Measurements from ENCODE around the gene KCNG4.
A peak's percentile ranks its signal among the peaks of the same experiment; 100 is the strongest.

Gene KCNG4

DNA sequence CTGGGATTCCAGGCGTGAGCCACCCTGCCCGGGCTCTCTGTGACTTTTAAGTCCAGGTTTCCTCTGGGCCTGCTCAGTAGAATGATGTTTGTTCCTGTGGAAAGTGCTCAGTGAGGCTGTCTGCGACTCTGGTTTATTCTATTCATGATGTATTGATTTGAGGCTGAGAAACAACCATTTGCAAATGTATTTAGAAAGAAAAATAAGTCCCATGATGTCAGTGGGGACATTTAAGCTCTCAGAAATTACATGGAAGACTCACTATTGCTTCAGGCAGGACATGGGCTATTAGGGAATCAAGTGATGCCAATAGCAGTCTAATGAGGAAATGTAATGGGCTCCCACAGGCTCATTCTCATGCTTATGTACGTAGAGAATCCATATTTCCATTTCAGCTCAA lies 22.2 kb upstream of the KCNG4 start:
- no peak for DNase-seq

DNA sequence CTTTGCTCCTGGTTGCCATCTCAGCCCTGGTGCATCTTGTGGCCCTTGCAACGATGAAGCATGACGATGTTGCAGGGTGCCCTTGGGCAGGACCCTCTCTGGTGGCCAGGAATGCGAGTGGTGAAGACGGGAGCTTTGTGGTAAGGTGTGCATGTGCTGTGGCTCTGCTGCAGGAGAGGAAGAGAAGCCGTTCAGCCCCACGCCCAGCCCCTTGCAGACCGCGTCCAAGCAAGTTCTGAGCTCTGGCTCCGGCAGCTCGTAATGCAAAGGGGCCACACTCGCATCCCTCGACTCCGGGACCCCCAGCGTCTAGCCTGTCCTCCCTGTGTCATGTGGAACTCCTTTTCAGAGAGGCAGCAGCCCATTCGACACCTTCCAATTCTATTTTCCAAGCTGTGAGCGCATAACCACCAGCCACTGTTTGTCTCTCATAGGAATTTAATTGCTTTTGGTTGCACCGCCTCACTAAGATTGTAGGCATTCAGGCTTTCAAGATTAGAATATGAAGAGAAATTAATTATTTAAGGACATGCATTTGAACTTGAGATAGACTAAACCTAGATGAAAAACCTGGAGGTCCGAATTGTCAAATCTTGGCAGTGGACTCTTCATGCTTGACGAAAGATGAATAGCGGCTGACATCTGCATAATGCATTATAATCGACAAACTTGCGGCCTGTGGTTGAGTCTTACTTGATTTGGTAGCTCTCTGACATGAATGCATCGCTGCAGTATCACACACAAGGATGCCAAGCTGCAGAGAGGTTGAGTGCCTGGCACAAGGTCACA lies 21.1 kb upstream of the KCNG4 start:
- DNase-seq, result no peak

GRCh38 chr16:84259691-84260090 lies 19.9 kb upstream of the KCNG4 start:
- no peak for DNase-seq

DNA sequence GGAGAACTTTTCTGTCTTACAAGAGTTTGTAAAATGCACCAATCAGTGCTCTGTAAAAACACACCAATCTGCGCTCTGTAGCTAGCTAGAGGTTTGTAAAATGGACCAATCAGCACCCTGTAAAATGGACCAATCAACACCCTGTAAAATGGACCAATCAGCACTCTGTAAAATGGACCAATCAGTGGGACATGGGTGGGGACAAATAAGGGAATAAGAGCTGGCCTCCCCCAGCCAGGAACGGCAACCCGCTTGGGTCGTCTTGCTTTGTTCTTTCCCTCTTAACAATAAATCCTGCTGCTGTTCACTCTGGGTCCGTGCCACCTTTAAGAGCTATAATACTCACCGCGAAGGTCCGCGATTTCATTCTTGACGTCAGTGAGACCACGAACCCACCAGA lies 18.5 kb upstream of the KCNG4 start:
- DNase-seq, result no peak

GRCh38 chr16:84255050-84255810 lies 15.4 kb upstream of the KCNG4 start:
- DNase-seq, result no peak

DNA sequence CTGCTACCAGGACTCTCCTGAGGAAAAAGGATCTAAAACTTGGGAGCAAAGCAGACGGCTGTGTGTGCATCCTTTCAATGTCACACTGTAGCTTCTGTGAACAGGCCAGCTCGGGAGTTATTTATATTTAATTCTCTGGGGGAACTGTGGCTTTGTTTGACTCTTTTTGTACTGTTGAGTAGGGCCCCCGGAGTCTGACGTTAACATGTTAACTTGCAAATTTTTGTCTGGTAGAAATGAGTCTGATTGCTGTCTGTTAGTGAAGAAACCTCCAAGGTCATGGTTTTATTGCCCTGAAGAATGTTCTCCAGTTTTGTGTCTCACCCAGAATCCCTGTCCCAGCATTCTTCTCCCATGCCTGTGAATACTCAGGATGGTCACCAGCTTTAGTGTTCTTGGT lies 14.2 kb upstream of the KCNG4 start:
- no peak for DNase-seq

GRCh38 chr16:84253173-84253572 lies 13.4 kb upstream of the KCNG4 start:
- no peak for DNase-seq

GRCh38 chr16:84252184-84252583 lies 12.4 kb upstream of the KCNG4 start:
- no peak for DNase-seq

GRCh38 chr16:84247844-84248243 lies 8.0 kb upstream of the KCNG4 start:
- DNase-seq, result no peak

DNA sequence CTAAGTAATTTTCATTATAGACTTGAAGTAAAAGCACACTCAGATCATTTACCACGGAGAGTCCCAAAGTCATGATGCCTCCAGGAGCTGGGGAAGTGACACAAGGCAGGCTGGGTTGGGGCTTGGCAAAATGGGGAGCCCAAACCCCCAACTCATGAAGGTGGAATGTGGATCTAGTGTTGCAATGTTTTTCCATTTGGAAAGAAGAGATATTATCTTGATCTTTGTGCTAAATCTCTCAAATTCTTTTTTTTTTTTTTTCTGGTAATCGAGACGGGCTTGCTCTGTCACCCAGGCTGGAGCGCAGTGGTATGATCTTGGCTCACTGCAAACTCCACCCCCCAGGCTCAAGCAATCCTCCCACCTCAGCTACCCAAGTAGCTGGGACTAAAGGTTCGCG lies 7.5 kb upstream of the KCNG4 start:
- no peak for DNase-seq

DNA sequence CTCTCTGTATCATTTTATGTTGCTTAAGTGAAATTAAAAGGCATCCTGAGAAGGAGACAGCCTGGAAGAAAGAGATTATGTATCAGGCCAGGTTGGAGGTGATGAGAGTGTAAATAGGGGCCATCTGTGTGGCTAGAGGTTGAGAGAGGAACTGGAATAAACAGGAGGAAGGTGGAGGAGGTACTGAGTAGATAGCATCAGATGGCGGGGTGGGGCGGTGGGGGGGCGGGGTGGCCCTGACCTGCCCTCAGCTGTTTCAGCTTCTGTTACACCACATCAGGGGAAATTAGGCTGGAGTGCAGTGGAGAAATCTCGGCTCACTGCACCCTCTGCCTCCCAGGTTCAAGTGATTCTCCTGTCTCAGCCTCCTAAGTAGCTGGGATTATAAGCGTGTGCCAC lies 6.9 kb upstream of the KCNG4 start:
- no peak for DNase-seq

GRCh38 chr16:84245956-84246678 lies 6.3 kb upstream of the KCNG4 start:
- DNase-seq, result no peak

GRCh38 chr16:84244728-84245127 lies 4.9 kb upstream of the KCNG4 start:
- DNase-seq, result no peak

DNA sequence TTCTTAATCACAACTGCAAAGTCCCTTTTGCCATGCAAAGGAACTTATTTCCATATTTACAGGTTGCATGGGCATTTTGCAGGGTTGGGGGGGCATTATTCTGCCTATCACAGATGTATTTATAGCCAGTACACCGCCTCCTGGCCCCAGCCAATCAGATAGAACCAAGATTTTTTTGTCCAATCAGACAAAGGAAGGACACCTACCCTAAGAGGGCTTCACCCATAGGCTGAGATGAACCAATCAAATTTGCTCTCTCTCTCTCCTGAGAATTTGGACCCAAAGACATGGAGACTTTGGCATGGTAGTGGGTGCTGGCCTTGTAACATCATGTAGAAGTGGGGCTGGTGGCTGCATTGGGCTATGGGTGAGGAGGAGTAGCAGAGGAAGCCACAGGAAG lies 3.9 kb upstream of the KCNG4 start:
- no peak for DNase-seq

GRCh38 chr16:84242839-84243238 lies 3.0 kb upstream of the KCNG4 start:
- no peak for DNase-seq

DNA sequence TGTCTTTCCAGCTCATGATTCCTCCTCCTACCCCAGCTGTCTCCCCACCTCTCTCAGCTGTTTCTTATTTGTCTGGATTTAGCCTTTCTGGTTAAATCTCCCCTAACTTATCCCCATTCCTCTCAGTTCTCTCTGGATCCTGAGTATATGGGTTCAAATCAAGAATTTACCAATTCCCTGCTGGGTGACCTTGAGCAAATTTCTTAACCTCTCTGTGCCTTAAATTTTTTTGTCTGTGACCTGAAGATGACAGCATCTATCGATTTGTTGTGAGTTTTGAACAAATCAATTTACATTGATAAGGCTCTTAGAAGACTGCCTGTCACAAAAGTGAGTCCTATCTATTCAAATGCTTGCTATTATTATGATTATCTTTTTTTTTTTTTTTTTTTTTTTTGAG lies 2.0 kb upstream of the KCNG4 start:
- no peak for DNase-seq

- no peak for DNase-seq
Measured at GRCh38 chr16:84240455-84240854, 643 bp upstream of the KCNG4 start.

GRCh38 chr16:84239141-84239769 lies 557 bp downstream of the KCNG4 start:
- DNase-seq, result no peak

GRCh38 chr16:84237994-84238750 lies 1.6 kb downstream of the KCNG4 start:
- DNase-seq, result no peak

DNA sequence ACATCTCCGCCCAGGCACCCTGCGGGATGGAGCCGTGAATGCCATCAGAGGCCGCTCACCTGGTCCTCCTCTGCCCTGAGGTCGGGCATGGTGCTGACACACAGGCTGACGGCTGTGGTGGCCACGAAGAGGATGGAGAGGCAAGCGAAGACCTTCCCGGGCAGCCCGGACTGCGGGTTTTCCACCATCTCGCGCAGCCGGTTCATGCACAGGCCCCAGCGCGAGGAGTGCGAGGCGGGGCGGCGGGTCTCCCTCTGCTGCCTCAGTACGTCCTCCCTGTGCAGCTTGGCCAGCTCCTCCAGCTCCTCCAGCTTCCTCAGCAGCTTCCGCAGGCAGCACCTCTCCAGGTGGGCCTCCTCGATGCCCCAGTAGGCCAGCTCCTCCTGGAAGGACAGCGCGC lies 3.1 kb downstream of the KCNG4 start:
- DNase-seq, result no peak

DNA sequence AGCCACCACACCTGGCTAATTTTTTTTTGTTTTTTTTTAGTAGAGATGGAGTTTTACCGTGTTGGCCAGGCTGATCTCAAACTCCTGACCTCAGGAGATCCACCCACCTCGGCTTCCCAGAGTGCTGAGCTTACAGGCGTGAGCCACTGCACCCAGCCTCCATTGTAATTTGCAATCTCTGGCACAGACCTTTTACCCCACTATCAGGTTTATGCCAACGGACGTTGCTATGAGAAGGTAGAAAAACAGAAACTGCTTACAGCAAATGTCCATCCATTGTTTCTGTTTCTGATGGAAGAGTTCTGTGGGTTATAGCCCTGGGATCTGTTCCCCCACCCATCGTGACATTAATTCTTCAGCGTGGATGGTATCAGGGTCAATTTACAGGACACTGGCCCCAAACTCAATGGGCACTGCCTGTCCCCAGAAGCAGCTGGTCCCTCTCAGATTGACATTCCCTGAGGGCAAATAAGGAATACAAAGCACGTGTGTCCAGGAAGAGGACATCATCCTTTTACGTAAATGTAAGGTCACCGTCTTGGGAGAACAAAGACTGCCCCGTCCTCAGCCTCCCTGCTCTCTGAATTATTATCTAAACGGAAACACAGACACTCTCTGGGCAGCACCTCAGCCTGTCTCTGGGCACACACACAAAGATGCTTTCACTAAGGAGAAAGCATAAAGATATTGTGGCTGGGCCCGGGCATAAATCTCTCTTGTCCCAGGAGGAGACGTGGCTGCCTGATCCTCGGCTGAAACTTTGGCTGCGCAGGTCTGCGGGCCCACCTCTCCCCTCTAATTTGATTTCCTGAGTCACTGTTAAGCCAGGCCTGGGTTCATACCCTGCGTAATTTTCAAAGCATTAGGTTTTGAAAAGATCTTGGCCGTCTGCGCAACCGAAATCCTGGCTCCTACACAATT lies 5.2 kb downstream of the KCNG4 start:
- peak; percentile 4 for DNase-seq
